Measurements from ENCODE around the gene ASPSCR1.

ASPSCR1 gene

DNA sequence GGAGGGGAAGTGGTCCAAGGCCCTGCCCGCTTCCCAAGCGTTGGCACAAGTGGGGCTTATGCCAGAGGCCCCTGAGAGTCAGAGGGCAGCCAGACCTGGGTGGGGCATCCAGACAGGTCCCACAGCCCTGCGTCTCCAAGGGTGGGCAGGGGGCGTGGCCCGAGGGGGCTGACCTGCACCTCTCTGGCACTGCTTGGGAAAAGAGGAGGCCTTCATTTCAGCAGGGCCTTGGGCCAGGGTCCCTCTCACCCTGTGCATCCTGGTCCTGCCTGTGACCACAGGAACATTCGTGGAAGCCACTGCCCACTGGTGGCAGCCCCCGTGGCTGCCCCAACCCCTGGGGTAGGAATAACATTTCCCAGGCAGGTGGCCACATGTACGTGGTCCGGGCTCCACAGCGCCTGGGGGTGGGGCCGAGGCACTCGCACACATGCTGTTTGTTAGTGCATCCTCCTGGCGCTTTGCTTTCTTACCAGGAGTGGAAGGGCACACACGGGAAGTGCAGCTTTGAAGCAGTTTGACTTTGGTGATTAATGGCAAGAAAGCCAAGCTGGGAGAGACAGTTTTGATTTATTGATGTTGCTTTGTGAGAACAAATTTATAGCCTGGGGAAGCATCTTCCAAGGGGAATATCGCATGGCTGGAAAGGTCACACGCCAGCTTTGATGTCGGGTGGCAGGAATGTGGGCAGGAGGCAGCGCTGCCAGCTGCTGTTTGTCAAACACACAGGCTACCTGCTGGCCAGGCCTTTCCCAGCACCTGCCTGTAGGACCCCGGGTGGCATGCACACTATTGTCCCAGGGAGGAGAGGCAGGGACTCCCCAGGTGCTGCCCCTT lies 40.9 kb downstream of the ASPSCR1 start:
- Mint-ChIP-seq H3K4me3 (peak overlapping the region; percentile 55), H3K27me3 (no peaks in the 10 kb centered on the region)

DNA sequence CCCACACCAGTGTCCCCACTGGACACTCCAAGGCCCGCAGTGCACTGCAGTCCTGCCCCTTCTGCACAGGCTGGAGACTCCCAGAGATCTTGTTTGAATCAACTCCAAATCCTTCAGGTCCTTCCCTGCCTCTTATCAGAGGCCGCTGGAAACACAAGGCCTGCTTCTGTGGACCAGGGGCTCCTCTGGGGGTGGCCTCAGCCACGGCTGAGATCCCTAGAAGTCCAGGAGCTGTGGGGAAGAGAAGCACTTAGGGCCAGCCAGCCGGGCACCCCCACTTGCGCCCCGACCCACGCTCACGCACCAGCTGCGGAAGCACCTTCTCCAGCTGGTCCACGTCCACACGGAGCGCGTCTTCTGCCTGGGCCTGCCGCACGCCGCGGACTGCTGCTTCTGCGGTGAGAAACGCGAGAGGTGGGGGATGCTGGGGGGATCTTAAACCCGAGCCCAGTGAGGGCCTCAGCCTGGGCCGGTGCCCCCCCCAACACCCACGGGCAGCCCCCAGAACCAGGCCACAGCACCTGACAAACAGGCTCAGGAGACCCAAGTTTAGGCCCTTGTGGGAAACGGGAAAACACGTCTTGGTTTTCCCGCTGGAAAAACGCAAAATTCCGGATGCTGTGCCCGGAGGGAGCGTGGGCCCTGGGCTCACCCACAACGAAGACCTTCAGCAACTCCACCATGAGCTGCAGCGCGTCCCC lies 41.7 kb downstream of the ASPSCR1 start:
- no peaks in the 10 kb centered on the region for H3K9me3 Mint-ChIP-seq
- H3K4me3 Mint-ChIP-seq = no peak overlapping the region
- no peaks in the 10 kb centered on the region for H3K36me3 Mint-ChIP-seq
- H3K27me3 Mint-ChIP-seq = no peaks in the 10 kb centered on the region
- H3K4me1 Mint-ChIP-seq = peaks cover 13% of the 10 kb centered on the region
- no peak overlapping the region for H3K27ac Mint-ChIP-seq

More for the DNA sequence above, 40.9 kb downstream of the ASPSCR1 start:
- peaks cover 13% of the 10 kb centered on the region for H3K4me1 Mint-ChIP-seq
- H3K36me3 Mint-ChIP-seq = no peaks in the 10 kb centered on the region
- H3K9me3 Mint-ChIP-seq = no peaks in the 10 kb centered on the region
- peak overlapping the region; percentile 17 for H3K27ac Mint-ChIP-seq

DNA sequence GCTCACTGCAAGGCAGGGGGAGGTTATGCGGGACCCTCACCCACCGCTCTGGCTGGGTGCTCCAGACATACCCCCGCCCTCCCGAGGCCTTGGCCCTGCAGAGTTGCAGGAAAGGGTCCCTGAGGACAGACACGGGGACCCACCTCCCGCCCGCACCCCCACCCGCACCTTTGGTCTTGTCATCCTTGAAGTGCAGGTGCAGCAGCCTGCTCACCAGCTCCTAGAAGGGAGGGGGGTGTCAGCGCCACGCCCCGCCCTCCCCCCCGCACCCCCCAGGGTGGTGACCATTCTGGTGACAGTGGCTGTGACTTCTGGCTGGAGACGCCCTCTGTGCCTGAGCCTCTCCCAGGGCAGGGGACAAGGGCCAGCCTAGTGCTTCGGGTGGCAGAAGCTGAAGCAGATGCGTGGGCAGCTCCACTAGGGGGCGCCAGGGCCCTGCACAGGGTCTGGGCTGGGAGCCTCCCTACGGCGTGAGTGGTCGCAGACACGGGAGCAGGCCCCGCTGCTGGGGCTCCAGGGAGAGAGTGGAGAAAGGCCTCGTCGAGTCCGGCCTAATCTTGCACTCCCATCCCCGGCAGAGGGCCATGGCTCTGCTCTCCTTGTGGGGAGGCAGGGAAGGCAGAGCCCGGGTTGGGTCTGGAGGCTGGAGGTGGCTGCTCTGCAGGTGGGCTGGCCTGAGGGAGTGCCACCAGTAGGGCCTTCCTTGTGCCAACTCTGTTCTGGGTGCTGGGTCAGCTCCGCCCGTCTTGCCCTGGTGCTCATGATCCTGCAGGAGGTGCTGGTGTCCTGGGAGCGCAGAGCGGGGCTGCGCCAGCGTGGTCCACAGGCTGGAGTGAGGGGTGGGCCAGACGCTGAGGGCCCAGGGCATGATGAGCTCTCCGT lies 42.5 kb downstream of the ASPSCR1 start:
- no peak overlapping the region for H3K27ac Mint-ChIP-seq
- no peak overlapping the region for H3K4me3 Mint-ChIP-seq
- no peaks in the 10 kb centered on the region for H3K36me3 Mint-ChIP-seq
- no peaks in the 10 kb centered on the region for H3K9me3 Mint-ChIP-seq
- H3K4me1 Mint-ChIP-seq = peaks cover 13% of the 10 kb centered on the region
- H3K27me3 Mint-ChIP-seq = no peaks in the 10 kb centered on the region

DNA sequence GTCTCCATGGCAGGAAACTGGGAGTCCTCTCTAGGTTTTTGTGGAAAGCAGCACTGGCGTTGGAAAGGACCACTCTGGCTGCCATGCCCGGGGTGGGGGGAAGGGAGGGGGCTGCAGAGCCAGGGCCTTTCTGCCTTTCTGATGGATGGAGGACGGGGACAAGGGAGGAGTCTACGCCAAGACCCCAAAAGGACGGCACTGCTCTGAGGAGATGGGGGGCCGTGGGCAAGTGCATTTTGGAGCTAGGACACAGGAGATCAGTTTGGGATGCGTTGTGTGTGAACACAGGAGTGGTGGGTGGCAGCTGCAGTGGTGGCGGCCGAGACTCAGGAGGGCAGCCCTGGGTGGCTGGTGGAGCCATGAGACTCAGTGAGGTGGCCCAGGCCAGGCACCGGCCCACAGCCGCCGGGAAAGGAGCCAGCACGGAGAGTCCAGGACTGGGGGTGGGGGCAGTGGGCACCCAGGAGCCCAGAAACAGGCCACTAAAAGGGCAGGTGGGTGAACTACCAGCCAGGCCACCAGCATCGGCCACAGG lies 43.2 kb downstream of the ASPSCR1 start:
- Mint-ChIP-seq H3K9me3 (no peaks in the 10 kb centered on the region), H3K4me3 (peak overlapping the region; percentile 39), H3K27me3 (no peaks in the 10 kb centered on the region), H3K36me3 (no peaks in the 10 kb centered on the region), H3K4me1 (peaks cover 13% of the 10 kb centered on the region), H3K27ac (no peak overlapping the region)

DNA sequence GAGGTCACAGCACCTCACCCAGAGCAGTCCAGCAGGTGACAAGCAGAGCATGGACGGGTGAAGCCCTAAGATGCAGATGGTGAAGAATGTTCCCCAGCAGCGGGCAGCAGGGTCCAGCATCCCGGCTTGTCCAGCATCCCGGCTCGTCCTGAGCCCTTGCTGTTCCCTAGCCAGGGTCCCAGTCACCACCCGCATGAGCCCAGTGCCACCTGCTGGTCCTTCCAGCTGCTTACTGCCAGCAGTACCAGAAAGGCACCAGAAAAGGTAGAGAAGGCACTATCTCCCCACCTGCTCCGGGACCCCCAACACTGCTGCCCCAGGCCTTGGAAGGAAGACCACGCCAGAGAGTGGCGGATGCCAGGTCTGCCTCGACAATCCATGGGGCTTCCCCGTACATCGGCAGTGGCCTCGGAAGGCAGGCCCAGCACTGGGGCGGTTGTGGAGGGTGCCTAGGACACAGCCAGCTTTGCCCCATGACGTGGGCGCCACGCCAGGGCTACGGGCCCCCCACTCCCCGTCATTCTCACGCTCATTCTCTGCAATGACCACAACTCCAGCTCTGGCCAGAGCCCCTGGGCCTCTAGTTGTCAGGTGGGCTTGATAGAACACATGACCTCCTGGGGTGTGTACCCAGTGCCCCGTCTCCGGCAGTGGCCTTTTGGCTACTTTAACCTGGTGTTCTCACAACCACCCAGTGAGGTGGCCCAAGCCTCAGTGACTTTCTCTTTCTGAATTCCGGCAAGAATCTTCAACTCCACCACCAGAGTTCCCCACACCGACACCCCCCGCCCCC lies 43.9 kb downstream of the ASPSCR1 start:
- Mint-ChIP-seq H3K27me3 (no peaks in the 10 kb centered on the region), H3K4me3 (peak overlapping the region; percentile 88), H3K36me3 (no peaks in the 10 kb centered on the region), H3K4me1 (peaks cover 13% of the 10 kb centered on the region), H3K27ac (peak overlapping the region; percentile 35), H3K9me3 (no peaks in the 10 kb centered on the region)

DNA sequence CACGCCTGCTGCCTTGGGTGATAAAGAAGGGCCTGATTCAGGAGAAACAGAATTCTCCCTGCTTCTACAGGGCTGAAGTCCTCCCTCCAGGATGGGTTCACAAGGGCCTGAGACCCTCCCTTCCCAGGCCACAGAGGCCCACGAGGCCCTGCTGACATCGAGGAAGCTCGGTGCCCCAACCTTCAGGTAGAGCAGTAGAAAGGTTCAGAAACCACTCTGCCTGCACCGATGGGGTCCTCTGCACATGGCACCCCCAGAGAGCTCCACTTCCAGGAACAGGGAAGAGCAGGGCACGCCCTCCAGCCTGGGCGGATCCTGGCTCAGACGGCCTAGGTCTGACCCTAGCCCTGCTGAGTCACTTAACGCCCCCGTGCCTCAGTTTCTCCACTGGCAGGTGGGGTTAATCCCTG lies 44.5 kb downstream of the ASPSCR1 start:
- Mint-ChIP-seq H3K27ac (no peak overlapping the region), H3K4me1 (peaks cover 13% of the 10 kb centered on the region), H3K4me3 (peak overlapping the region; percentile 88), H3K9me3 (no peaks in the 10 kb centered on the region), H3K36me3 (no peaks in the 10 kb centered on the region), H3K27me3 (no peaks in the 10 kb centered on the region)

DNA sequence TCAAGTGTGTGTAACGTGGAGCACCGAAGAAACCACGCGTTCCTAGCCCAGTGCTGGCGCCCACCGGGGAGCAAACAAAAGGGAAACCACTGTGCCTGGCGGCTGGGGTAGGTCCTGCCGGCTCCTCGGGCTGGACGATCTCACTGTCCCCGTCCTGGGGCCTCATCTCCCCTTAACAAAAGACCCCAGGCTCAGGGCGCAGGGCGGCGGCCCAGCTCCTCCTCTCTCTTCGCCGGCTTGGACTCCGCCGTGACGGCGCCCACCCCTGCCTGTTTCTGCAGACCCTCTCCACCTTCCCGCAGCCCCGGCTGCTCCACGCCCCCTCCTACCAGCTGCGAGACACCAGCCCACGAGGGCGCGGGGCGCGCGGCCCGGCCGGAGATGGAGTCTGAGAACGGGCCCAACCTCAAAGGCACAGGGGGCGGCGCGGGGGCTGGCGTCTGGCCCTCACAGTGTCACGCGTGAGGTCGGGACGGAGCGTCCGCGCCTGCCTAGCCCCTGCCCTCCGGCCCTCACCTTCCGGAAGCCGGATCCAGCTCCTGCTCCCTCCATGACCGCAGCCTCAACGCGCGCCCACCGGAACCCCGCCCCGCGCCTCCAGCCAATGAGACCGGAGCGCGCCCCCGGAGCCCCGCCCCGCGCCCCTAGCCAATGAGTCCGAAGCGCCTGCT lies 45.0 kb downstream of the ASPSCR1 start, which contains the start of gene CENPX:
Gene CENPX (minus strand): TSS at position 569 of the 671 bp plus-strand sequence. CDS start 17 bp downstream, at position 552.
- no peaks in the 10 kb centered on the region for H3K36me3 Mint-ChIP-seq
- peak within 1 kb of the TSS; percentile 68 for H3K27ac Mint-ChIP-seq
- H3K27me3 Mint-ChIP-seq = no peaks in the 10 kb centered on the region
- no peaks in the 10 kb centered on the region for H3K9me3 Mint-ChIP-seq
- peak within 1 kb of the TSS; percentile 88 for H3K4me3 Mint-ChIP-seq
- peaks cover 13% of the 10 kb centered on the region for H3K4me1 Mint-ChIP-seq

DNA sequence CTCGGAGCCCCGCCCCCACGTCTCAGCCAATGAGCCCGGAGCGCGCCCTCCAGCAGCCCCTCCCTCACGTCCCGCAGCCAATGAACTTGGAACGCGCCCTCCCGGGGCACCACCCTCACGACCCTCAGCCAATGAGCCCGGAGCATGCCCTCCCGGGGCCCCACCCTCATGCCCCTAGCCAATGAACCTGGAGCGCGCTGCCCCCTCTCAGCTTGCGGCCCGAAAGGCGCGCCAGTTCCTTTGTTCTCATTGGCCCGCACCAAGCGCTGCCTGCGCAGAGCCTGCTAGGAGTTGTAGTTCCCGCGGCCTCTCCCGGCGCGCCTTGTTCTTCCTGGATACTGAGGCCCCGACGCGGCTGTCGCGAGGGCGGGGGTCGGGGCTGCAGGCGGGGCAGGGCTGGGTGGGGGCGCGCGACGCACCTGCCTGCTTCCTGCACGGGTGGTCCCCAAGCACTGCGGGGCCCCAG lies 45.6 kb downstream of the ASPSCR1 start, which contains the start of gene LRRC45:
Gene LRRC45 (plus strand): TSS at position 325 of the 466 bp plus-strand sequence. CDS start 339 bp downstream, outside the sequence.
- H3K27me3 Mint-ChIP-seq = no peaks in the 10 kb centered on the region
- peak within 1 kb of the TSS; percentile 68 for H3K27ac Mint-ChIP-seq
- H3K36me3 Mint-ChIP-seq = no peaks in the 10 kb centered on the region
- peaks cover 13% of the 10 kb centered on the region for H3K4me1 Mint-ChIP-seq
- H3K4me3 Mint-ChIP-seq = peak within 1 kb of the TSS; percentile 88
- H3K9me3 Mint-ChIP-seq = no peaks in the 10 kb centered on the region

DNA sequence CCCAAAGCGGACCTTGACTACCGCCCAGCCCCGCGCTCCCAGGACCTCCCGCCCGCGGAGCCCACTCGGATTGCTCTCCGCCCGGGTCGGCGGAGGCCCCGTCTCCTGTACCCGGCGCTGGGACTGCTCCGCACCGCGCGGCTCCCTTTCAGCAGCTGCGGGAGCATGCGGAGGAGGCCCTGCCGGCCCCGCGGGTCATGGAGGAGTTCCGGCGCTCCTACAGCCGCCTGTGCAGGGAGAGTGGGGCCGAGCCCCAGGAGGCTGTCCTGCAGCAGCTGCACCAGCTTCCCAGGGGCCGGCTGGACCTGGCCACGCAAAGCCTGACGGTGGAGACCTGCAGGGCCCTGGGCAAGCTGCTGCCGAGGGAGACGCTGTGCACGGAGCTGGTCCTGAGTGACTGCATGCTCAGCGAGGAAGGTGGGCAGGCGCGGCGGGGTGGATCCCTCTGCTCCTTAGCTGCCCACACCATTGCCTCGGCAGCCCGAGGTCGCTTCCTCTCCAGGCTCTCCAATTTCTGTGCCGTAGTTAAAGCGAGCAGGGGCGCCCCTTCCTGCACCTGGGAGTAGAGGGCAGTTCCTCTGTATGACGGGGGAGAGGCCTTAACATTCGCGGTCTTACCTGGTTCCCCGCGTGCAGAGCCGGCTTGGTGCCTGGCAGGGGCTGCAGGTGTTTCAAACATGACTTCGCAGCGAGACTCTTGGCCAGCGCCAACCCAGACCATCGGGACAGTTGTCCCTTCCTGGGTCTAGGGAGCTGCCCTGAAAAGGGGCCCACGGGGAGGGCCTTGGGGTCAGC lies 46.2 kb downstream of the ASPSCR1 start:
- Mint-ChIP-seq H3K9me3 (no peaks in the 10 kb centered on the region), H3K36me3 (no peaks in the 10 kb centered on the region), H3K27ac (no peak overlapping the region), H3K4me3 (peak overlapping the region; percentile 82), H3K27me3 (no peaks in the 10 kb centered on the region), H3K4me1 (peaks cover 13% of the 10 kb centered on the region)

DNA sequence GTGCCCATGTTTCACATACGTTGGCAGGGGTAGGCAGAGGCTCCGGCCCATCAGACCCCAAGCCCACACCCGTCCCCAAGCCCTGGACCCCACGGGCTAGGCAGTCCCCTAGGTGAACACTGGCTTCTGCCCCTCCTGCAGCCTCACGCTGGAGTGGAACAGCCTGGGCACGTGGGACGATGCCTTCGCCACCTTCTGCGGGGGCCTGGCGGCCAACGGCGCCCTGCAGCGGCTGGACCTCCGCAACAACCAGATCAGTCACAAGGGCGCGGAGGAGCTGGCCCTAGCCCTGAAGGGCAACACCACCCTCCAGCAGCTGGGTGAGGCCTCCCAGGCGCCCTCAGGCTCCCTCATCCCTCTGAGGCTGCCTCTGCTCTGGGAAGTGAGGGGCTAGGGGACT lies 47.4 kb downstream of the ASPSCR1 start:
- H3K4me1 Mint-ChIP-seq = peaks cover 17% of the 10 kb centered on the region
- H3K4me3 Mint-ChIP-seq = no peak overlapping the region
- H3K9me3 Mint-ChIP-seq = no peaks in the 10 kb centered on the region
- no peak overlapping the region for H3K27ac Mint-ChIP-seq
- H3K27me3 Mint-ChIP-seq = no peaks in the 10 kb centered on the region
- no peaks in the 10 kb centered on the region for H3K36me3 Mint-ChIP-seq

DNA sequence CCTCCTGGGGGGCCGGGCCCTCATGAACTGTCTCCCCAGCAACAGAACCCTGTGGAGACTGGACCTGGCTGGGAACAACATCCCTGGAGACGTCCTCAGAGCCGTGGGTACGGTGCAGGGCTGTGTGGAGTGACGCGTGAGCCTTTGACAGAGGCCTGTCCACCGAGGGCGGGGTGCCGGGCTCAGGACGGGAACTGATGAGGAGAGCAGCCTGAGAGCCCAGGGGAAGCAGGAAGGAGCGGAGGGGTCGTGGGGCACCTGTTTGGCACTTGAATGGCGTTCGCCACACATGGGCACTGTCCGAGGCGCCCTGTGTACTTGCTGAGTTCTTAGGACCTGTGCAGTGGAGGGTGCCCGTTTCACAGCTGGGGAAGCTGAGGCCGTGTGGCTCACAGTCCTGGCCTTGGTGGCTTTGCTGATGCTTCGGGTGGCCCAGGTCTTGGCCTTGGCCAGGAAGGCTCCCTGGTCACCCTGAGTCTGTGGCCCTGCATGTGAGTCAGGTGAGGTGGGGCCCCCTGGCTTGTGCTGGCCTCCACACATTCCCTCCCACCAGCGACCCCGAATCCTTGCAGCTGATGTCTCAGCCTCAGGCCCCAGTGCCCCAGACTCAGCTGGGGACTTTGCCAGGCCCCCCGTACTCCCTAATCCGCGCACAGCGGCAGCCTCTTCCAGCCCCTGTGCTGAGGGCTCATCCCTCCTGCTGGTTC lies 48.1 kb downstream of the ASPSCR1 start:
- Mint-ChIP-seq H3K36me3 (no peaks in the 10 kb centered on the region), H3K4me1 (peaks cover 13% of the 10 kb centered on the region), H3K27ac (no peak overlapping the region), H3K27me3 (no peaks in the 10 kb centered on the region), H3K9me3 (no peaks in the 10 kb centered on the region), H3K4me3 (no peak overlapping the region)

DNA sequence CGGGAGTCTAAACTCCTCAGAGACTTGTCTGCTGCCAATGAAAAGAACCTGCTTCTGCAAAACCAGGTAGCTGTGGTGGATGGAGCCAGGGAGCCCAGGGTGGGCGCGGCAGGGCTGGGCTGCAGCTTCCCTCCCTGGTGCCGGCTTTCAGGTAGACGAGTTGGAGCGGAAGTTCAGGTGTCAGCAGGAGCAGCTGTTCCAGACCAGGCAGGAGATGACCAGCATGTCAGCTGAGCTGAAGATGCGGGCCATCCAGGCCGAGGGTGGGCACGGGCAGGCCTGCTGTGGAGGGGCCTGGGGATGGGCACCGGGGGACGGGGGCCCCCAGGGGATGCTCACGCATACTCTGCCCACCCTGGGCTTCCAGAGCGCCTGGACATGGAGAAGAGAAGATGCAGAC lies 50.8 kb downstream of the ASPSCR1 start:
- Mint-ChIP-seq H3K9me3 (no peaks in the 10 kb centered on the region), H3K27ac (no peak overlapping the region), H3K36me3 (no peaks in the 10 kb centered on the region), H3K27me3 (no peaks in the 10 kb centered on the region), H3K4me3 (no peak overlapping the region), H3K4me1 (peaks cover 4% of the 10 kb centered on the region)

DNA sequence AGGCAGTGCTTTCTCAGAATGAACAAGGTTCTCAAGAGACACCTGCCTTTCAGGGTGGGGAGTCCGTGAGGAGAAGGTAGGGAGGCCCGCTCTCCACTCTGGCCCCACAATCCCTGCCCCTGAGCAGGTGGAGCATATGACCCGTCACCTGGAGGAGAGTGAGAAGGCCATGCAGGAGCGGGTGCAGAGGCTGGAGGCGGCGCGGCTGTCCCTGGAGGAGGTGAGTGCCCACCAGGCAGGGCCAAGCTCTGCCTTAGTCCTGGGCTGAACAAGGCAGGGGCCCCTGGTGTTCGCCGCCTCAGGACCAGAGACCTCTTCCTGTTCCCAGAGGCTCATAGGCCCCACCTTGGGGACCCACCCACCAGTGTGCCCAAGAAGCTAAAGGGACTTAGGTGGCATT lies 51.5 kb downstream of the ASPSCR1 start:
- Mint-ChIP-seq H3K9me3 (no peaks in the 10 kb centered on the region), H3K4me3 (no peak overlapping the region), H3K4me1 (peaks cover 4% of the 10 kb centered on the region), H3K36me3 (no peaks in the 10 kb centered on the region), H3K27me3 (no peaks in the 10 kb centered on the region), H3K27ac (no peak overlapping the region)
